Right renal cortex interstitium (tissue), 3 donors: ENCODE measurements around the gene ROS1. TPM values are rescaled to one million over a fixed set of nuclear protein-coding genes. Genes with fewer than 3 reads are reported as not detected.
A peak's percentile ranks its signal among the peaks of the same experiment; 100 is the strongest.
"Not testable (repeated sequence)": the region's sequence is repeated elsewhere in the genome, so short reads cannot be mapped to it uniquely, and the experiment has no call there.

Source experiments
- DNase-seq, 3 donors: peaks; one replicate each; pipeline ENCODE4 v3.0.0-alpha.2; 2013; ENCODE audit warnings: low read depth in 3 of 3, low spot score in 2 of 3
- polyA plus RNA-seq, 3 donors: library from polyadenylated mRNA; unstranded; fragments of 120-200 nt; gene quantifications; one replicate each; pipeline ENCODE4 v1.2.1, GENCODE V29; 2013; ENCODE audit not compliant: insufficient read length in 3 of 3

The ROS1 gene
- polyA plus RNA-seq, 3 donors, result 0.12 to 0.16 (median 0.15) TPM

DNA sequence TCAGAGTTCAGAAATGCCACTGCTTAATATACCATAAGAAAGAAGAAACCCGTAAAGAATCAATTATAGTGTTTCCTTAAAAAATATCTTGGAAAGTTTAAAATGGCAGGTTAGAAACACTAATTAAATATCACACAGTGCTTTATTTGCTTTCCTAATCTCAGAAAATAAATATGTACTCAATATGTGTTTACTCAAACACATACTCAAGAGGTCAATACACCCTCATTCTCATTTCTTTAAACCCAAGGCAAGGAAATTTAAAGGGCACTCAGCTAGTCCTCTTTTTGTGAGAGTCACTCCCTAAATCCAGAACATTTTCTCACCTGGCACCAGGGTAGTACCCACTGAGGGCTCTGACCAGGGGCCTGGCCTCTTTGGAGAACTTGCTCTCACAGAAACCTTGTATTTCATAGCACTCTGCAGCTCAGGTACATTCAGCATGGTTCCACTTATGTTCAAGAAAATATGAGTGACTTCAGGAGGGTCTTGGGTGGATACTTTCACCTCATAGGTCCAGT is 38.2 kb downstream of the ROS1 start:
- no peak for DNase-seq

DNA sequence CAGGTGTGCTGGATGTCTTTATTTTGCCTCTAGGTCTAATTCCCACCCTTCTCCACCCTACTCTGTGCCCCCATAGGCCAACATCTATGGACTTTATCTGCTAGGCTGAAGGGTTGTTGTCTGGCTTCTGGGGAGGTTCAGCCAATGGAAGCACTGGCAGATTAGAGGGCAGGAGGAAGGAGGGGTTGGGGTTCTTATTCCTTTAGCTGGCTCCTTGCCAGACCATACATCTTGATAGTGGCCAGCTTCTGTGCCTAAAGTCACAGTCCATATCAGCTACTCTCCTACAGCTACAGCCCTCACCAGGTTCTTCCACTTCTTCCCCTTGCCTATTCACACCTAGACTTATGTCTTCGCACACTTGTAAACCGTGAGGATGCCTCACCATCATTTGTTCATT is 41.1 kb downstream of the ROS1 start:
- no peak for DNase-seq

DNA sequence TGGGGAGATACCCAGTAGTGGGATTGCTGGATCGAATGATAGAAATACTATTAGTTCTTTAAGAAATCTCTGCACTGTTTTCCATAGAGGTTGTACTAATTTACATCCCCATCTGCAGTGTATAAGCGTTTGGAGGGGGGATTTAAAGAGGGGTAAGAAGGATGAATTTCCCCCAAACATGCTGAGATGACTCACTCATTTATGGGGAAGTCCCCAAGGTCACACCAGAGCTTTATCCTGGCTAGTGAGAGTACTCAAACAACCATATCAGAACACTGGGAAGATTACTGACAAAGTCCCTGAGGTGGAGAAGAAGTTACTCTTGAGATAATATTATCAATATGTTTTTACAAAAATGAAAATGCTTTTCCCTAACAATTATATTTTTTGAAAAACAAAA is 44.0 kb downstream of the ROS1 start:
- DNase-seq, result no peak

DNA sequence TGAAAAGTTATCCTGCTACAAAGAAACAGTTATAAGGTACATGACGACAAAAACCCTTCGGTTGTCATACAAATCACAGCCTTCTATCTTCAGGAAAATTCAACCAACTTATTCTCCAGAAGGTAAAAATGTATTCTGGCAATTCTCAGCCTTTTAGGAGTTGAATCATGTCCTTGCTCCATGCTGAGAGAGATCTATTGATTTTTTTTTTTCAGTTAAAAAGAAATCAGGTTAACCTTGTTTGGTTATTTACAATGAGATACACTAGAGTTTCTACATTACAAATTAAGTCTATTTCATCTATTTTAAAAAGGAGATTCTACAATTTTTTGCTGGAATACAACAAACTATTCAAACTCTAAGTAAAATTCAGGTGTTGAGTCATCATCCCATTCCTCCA is 45.4 kb downstream of the ROS1 start:
- no peak for DNase-seq

DNA sequence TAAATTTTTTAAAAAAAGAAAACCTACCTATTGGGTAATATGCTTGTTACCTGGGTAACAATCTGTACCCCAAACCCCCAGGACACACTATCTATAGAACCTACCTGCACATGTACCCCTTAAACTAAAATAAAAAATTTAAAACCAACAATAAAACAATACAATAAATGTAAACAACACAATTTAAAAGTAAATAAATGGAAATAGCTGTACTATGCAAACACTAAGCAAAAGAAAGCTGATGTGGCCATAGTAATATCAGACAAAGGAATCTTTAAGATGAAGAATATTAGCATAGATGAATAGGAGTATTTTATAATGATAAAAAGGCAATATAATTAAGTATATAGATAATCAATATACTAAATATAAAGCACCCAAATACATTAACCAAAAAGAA is 50.3 kb downstream of the ROS1 start:
- DNase-seq, result no peak

DNA sequence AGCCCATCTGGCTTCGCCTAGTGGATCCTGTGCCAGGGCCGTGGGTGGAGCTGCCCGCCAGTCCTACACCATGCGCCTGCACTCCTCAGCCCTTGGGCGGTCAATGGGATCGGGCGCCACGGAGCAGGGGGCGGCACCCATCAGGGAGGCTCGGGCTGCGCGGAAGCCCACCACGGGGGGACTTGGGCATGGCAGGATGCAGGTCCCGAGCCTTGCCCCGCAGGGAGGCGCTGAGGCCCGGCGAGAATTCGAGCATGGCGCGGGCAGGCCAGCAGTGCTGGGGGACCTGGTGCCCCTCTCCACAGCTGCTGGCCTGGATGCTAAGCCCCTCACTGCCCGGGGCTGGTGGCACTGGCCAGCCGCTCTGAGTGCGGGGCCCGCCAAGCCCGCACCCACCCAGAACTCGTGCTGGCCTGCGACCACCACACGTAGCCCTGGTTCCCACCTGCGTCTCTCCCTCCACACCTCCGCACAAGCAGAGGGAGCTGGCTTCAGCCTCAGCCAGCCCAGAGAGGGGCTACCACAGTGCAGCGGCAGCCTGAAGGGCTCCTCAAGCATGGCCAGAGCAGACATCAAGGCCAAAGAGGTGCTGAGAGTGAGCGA is 52.4 kb downstream of the ROS1 start:
- no peak for DNase-seq

DNA sequence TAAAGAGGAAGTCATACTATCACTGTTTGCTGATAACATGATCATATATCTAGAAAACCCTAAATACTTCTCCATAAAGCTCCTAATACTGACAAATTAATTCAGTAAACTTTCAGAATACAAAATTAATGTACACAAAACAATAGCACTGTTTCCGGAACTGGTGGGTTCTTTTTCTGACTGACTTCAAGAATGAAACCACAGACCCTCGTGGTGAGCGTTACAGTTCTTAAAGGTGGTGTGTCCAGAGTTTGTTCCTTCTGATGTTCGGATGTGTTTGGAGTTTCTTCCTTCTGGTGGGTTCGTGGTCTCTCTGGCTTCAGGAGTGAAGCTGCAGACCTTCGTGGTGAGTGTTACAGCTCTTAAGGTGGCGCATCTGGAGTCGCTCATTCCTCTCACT is 53.5 kb downstream of the ROS1 start:
- not testable (repeated sequence) for DNase-seq

DNA sequence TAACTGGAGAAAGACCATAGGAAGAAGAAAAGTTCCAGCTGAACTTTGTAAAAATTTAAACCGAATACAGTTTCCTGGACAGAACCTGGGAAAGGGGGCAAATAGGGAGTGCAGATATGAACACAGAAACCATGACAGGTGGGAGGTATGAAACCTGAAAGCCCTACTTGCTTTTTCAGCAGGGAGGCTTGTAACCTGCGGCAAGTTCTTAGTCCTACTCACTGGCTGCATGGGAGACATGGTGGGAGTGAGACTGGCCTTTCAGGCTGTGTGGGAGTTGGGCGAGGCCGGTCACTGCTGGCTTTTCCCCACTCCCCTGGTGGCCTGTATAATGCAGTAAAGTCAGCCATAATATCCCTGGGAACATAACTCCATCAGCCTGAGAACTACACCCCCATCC is 54.2 kb downstream of the ROS1 start:
- DNase-seq, result no peak

DNA sequence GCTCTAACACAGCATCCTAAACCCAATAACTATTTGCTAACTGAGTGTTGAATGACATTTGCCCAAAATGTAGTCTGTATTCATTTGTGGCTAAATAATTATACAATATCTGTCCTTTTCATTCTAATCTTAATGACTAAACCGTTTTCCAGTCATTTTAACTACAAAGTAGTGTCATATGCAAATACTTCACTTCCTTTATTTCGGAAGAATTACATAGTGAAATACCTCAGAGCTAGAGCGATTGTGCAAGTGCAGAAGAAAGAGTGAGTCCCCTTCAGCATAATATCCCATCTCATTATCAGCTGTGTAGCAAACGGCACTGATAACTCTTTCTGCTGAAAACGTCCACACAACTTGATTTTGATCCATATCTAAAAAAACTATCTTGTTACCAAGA is 66.2 kb downstream of the ROS1 start:
- no peak for DNase-seq

DNA sequence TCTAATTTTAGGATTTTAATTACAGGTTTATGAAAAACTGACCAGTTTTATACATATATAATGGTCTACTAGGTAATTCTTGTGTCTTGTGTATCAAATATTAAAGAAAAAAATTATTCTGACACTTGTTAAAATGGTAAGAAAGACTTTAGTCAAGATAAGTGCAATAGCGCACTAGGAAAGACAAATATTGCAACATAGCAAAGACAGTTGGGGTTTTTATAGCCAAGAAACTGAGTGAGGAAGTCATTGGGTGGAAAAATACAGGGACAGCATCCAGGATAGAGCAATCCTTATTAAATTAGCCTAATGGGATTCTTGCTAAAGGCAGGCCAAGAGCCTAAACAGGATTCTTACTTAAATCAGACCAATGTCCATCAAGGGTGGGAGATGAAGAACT is 71.1 kb downstream of the ROS1 start:
- no peak for DNase-seq

DNA sequence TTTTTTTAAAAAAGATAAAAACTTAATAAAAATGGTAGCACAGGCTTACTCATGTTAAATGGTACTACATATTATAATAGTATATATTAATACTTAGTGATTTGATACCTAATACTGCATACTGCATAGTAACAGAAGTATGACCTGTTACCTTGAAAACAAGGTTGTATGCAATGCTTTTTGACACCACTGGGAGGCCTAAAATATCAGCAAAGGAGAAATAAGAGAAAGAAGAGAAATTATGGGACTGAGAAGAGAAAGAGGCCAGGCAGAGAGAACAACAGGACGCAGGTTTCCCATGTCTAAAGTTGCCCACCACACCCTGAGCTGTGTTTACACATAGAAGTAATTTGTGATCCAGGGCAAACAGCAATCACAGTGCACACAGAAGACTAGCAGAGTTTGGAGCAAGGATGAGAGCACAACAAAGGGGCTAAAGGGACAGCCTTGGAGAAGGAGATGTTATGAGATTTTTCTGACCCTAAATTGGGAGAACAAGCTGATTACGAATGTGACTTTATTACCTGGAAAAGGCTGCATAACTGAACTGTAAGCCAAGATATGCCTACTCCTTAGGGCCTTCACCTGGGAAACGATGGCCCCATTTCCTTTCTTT is 73.2 kb downstream of the ROS1 start:
- no peak for DNase-seq

DNA sequence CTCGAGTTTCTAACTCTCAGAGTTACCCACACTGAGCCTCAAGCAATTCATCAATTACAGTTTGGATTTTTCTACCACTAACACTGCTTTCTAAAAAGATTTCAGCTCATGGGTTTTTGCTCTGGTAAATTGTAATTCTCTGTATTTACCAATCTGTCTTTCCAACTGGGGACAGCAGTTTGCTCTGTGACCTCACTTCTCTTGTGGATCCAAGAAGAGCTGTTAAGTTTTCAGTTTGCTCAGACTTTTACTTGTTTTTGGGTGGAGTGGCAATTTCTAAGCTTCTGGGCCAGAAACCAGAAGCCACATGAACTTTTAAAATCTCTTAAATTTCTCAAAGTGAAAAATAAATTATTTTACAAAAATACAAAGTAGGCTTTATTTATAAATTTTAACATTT is 74.2 kb downstream of the ROS1 start:
- DNase-seq, result no peak

DNA sequence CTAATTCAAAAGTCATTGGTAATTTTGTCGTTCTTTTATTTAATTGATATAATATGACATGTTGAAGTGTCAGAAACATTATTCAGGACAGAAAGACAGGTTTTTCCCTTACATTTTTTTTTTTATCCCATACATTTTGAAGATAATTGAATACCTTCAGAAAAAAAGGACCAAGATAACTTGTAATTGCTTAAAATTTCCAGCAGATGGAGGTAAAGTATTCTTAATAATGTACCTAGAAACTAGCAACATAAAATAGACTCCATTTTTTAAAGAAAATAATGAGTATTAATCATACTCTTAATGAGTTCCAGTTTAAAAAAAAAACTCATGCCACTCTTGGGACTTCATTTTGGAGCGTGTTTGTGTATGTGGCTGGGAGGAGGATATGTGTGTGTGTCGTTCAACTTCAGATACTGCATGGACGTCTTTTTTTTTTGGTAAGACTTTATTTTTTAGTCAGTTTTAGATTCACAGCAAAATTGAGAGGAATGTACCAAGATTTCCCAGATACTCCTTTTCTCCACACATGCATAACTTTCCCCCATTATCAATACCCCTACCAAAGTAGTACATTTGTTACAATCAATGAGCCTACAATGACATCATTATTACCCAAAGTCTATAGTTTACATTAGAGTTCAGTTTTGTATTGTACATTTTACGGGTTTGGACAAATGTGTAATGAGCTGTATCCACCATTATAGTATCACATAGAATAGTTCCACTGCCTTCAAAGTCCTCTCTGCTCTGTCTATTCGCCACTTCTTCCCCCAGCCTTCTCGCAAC is 79.4 kb downstream of the ROS1 start:
- peak in 1 of 3 donors; percentile 2 for DNase-seq

DNA sequence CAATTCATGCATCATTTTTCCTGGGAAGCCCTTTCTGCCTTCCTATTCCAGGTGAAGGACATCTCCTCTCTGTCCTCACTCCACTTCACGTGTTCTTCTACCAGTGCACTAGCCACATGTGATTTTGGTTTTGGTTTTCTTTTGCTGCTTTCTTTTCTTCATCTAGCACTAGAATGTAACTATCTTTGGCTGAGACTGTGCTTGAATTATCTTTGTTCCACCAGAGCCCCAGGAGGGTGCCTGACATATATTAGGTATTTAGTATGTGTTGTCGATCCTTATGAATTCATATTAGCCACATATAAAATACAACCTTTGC is 80.5 kb downstream of the ROS1 start:
- DNase-seq, result no peak

DNA sequence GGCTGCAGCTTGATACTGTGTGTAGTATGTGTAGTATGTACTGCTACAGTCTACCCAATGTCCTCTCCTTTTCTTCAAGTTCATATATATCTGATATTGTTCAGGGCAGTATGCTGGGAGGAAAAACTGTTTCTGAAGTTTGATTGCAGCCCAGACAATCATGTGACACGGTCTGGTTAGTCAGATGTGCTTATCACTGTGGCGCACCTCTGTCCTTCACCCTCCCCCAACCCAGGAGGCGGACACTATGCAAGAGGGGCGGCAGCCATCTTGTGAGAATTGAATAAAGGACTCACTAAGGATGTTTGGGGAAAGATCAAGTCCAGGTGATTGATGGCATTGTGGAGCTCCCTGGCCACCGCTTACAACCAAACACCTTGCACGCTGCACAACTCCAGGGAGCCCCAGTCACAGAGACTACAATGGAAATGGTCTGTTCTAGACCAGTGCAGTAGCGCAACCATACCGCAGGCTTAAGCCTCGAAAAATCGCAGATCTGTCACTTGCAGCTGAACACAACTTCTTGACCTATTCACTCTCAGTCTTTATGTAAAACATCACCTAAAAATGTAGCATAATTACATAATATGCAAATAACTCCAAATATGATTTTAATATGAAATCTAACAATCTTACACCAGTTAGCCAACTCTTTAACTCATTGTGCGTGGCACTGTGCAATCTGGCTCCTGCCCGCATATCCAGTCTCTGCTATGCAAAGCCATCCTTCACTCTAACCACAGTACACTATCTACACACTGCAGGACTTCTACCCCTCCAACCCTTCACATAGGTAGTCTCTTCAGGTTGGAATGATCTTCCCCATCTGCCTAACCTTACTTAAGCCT is 81.1 kb downstream of the ROS1 start:
- DNase-seq, result no peak

DNA sequence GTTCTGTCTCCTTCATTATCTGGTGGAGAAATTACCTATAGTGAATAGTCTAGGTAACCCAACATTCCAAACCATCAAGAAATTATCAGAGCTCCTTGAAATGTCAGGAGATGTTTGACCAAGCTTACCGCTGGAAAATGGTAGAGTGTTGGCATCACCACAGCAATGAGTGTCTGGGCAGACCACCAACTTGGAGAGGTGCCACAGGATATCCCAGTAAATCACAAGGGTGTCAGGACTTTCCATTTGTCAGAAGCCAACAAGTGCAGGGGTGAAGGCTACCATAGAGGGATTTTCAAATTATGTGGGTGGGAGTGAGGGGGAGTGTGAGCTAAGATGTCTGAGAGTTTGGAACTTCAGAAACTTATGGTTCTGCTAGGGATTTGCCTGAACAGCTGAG is 87.2 kb downstream of the ROS1 start:
- no peak for DNase-seq

DNA sequence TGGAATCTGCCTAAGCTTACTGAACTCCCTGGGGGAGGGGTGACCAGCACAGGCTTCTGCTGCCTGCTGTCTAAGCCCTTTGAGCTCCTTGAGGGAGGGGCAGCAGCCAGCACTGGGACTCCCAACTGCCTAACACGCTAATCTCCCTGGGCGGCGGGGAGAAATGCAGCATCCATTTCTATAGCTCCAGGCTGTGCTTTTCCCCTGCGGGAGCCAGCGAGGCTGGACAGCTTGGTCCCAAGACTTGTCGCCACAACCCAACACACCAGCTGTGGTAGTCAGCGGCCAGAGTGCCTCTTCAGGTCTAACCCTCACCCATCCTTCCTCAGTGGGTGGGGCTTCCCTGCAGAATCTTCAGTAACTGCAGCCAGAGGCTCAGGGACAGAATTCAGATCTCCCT is 95.8 kb downstream of the ROS1 start:
- no peak for DNase-seq

DNA sequence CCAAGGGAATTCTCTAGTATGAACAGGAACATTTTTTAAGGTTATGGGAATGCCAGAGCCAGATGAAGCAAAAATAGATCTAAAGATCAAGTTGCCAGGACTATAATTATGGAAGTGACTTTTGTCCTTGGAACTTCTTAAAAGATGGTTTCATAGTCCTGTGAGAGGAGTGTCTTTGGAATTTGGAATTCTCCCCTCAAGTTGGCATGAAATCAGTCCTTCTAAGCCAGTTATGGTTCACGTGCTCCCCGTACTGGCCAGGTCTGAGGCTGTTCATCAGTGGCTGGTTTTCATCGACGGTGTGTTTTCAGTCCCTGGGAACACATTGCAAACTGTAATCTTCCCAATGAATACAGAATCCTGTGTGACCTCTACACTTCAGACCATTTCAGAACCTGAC is 97.2 kb downstream of the ROS1 start:
- DNase-seq, result no peak

DNA sequence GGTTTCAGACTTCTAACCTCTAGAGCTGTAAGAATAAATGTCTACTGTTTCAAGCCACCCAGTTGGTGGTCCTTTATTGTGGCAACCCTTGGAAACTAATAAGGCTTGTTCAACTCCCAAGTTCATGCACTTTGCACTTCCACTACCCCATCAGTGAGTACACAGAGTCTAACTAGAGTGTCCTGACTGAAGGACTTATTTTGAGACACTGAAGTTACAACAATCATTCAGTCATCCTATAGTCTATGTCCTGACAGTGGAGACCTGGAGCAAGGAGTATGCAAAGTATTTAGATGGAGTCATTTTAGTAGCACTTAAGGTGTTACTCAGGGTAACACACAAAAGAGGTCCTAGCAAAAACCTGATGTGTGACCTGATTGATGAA is 97.7 kb downstream of the ROS1 start:
- DNase-seq, result no peak

DNA sequence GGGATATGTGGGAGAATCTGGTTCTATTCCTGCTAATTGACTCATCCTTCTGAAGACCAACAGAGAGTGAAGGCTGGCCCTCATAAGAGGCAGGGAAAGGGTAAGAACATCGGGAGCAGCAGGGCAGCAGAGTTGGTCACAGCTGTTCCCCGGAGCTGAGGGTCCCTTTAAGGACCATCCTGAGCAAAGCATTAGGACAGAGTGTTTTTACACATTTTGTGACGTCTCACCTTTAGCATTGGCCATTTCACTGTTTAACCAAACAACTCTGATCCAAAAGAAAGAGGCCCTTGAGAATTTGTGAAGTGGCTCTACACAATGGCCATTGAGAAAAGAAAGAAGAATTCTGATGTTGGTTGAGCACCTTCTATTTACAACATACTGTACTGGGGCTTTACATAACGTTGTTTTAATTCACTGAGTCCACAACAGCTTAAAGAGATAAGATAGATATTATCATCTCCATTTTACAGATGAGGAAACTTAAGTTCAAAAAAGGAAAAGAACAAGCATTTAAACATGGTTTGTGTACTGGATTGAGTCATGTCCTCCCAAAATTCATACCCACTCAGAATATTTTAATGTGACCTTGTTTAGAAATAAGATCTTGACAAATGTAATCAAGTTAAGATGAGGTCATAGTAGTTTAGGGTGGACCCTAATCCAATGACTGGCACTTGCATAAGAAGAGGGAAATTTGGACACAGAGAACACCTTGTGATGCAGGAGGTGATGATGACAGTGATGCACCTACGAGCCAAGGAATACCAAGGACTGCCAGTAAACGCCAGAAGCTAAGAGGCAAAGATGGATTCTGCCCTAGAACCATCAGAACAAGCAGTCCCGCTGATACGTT is 98.4 kb downstream of the ROS1 start:
- DNase-seq, result no peak
